Measurements from ENCODE around the gene TRIM43B.
"Not testable (repeated sequence)": the region's sequence is repeated elsewhere in the genome, so short reads cannot be mapped to it uniquely, and the experiment has no call there.

DNA sequence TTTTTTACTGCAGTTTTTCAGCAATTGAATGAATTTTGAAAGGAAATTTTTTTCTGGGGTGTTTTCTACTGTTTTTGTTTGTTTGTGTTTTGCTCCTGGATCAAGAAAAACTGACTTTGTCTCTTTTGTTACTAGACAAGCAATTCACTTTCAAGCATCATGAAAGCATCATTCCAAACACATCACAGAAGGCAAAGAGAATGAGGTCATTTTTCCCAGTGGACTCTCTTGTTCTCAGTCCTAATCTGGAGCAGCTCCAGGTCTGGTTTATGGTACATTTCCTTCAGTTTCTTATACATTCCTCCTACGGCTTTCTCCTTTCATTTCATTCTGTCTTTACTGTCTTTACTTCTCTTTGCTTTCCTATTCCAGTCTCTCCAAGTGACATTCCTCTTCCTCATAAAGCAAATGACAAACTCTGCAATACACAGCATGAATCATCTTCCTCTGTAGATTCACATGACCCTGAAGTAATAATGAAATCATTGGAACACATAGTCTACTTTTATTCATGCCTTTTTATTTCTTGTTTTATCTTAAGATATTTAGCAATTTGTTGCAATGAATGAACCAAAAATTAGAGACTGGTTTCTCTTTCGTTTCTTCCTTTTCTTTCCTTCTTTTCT lies 42.0 kb downstream of the TRIM43B start:
- TF ChIP-seq, protein P1, sequence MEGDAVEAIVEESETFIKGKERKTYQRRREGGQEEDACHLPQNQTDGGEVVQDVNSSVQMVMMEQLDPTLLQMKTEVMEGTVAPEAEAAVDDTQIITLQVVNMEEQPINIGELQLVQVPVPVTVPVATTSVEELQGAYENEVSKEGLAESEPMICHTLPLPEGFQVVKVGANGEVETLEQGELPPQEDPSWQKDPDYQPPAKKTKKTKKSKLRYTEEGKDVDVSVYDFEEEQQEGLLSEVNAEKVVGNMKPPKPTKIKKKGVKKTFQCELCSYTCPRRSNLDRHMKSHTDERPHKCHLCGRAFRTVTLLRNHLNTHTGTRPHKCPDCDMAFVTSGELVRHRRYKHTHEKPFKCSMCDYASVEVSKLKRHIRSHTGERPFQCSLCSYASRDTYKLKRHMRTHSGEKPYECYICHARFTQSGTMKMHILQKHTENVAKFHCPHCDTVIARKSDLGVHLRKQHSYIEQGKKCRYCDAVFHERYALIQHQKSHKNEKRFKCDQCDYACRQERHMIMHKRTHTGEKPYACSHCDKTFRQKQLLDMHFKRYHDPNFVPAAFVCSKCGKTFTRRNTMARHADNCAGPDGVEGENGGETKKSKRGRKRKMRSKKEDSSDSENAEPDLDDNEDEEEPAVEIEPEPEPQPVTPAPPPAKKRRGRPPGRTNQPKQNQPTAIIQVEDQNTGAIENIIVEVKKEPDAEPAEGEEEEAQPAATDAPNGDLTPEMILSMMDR (IDR thresholded peaks at IDR 0.05; ENCODE audit: low read depth, low read length): not testable (repeated sequence)
- TF ChIP-seq POLR2A (IDR thresholded peaks at IDR 0.05; ENCODE audit: extremely low read depth, insufficient read length); MYC (IDR thresholded peaks at IDR 0.05; ENCODE audit: low read depth, low read length): not testable (repeated sequence)
- TF ChIP-seq, protein P2, sequence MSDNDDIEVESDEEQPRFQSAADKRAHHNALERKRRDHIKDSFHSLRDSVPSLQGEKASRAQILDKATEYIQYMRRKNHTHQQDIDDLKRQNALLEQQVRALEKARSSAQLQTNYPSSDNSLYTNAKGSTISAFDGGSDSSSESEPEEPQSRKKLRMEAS (IDR thresholded peaks at IDR 0.05; ENCODE audit: low read depth, low read length): not testable (repeated sequence)

All from NB4 (cell line).